D721Med (cell line): ENCODE results near the gene ANKH.

Source experiments
- DNase-seq: peaks from one replicate; pipeline ENCODE4 v3.0.0; 2011; ENCODE audit warnings: low spot score; ENCODE audit not compliant: insufficient read length
- FAIRE-seq: peaks from 2 replicates; lab custom pipeline; 2011; peaks lifted over from hg19 to GRCh38; lab: Jason Lieb, UNC
- TF ChIP-seq, protein P1 (sequence below): IDR thresholded peaks from 2 replicates; pipeline ENCODE4 v1.5.1; 2012; ENCODE audit warnings: mild to moderate bottlenecking, control low read depth; ENCODE audit not compliant: insufficient read depth; ENCODE audit errors: missing control alignments

The ANKH gene

DNA sequence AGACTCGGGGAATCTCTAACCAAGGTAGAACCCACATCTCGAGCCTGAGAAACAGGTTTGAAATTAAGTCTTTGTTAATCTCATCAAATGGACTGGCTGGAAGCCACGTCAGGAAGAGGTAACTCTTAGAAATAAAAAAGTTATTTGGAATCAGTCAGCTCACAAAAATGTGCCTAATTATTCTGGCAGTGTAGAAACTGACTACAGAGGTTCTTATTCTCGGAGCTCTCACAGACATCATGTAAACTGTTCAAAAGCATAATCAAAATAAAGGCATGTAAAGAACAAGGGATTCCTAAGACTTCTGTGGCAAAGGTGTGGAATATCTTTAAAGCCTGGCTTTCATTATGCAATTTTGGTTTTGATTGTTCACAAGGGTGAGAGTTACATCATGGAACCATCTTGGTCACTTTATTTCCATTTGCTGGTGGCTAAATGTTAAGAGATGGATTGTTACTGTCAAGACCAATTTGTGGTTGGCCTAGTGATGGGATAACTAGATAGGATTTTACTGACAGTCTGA lies 121.9 kb downstream of the ANKH start:
- TF ChIP-seq, protein P1, sequence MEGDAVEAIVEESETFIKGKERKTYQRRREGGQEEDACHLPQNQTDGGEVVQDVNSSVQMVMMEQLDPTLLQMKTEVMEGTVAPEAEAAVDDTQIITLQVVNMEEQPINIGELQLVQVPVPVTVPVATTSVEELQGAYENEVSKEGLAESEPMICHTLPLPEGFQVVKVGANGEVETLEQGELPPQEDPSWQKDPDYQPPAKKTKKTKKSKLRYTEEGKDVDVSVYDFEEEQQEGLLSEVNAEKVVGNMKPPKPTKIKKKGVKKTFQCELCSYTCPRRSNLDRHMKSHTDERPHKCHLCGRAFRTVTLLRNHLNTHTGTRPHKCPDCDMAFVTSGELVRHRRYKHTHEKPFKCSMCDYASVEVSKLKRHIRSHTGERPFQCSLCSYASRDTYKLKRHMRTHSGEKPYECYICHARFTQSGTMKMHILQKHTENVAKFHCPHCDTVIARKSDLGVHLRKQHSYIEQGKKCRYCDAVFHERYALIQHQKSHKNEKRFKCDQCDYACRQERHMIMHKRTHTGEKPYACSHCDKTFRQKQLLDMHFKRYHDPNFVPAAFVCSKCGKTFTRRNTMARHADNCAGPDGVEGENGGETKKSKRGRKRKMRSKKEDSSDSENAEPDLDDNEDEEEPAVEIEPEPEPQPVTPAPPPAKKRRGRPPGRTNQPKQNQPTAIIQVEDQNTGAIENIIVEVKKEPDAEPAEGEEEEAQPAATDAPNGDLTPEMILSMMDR = no peak
- no peak for DNase-seq
- FAIRE-seq = no peak

DNA sequence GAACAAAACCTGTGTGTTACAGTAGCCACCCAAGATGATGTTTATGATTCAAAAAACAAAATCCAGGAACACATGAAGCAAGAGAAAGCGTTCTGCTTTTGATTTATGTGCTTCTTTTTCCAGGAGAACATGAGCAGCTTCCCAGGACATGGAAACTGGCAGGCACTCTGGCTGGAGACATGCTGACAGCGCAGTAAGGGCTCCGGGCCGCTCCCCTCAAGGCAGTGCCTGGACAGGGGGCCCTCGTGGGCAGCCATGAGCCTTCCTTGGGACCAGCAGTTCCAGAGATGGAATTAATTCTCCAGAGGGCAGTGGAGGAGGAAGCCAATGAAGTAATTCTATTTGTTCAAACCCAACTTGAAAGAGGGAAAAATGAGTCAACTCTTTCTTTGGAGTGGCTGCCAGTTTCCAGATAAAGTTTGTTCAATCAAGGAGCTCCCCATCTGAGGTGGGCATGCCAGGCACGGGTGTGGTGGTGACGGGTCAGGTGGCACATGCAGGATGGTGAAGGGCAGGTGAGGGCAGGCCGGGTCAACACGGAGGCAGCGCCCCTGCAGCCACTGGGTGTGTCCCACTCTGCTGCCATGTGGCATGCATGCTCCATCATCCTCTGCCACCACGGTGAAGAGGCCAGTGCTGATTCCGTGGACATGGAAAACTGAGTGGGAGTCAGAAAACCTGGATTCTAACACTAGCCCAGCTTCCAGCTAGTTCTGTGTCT lies 123.2 kb downstream of the ANKH start:
- FAIRE-seq (no peak), DNase-seq (no peak)
- TF ChIP-seq, protein P1 = no peak

DNA sequence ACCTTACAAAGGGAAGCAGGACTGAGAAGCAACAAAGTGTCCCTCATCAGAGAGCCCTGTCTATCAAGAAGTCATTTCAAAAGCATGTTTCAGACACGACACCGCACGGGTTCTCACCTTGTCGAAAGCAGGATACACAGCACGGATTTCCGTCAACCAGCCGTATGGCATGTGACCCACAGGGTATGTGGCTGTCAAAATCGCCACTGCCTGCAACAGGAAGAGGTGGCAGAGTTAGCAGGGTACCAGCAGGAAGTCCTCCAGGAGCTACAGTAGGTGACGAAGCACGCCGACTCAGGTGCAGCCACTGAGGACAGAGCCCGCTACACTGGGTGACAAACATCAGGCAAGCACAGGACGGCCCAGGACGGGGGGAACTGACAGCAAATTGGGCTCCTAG lies 125.8 kb downstream of the ANKH start:
- no peak for FAIRE-seq
- TF ChIP-seq, protein P1 = no peak

DNA sequence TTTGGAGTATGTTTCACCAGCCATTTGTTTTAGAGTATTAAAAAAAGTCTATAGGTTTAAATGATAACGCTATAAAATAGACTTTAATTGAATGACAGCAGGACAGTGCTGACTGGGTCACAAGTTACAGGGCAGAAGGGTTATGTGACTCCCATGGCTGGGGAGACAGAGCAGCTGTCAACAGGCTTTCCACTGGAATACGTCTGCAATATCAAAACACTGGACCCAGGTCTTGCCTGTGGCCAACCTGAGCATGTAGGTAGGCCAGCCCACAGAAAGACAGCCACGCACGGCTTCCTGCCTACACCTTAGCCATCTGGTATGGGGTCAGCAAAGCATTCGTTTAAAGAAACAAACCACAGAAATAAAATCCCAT lies 126.4 kb downstream of the ANKH start:
- DNase-seq (no peak), FAIRE-seq (no peak)
- TF ChIP-seq, protein P1 = no peak

More for the DNA sequence above, 125.8 kb downstream of the ANKH start:
- DNase-seq = no peak

DNA sequence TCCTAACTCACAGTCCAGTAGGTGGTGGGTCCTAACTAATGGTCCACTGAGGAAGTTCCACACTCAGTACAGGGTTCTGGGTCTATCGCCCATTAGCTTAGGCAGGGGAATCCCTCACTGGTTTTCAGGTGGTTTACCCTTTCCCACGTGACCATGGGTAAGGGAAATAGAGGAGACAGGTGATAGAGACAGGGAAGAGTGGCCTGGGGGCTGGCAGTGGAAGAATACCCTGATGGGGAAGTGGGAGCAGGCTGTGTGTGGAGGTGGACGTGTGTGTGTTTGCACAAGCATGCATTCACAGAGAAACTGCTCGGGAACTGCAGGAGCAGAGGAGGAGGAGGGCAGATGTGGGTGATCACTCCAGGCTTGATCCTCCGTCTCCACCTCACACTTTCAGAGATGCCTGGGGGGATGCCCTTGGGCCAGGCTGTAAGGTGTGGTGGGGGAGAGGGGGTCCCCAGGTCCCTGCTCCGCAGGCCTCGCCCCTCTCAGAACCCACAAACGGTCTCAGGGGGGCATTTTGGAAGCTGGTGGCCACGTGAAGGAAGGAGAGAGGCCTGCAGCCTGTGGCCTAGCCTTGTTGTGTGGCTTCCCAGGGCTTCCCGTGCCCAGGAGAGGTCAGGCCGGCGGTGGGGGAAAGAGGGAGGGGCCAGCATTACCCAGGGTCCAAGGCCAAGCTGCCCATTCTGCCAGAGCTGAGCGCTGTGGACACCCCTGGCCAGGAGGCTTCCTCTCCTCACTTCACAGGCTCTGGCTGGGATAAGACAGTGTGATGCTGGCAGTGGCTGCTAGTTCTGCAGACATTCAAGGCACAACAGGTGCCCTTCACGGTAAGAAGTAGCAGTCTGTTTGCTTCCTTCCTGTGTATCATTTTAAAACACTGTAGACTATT lies 127.0 kb downstream of the ANKH start:
- DNase-seq (no peak), FAIRE-seq (no peak)
- TF ChIP-seq, protein P1 = no peak

DNA sequence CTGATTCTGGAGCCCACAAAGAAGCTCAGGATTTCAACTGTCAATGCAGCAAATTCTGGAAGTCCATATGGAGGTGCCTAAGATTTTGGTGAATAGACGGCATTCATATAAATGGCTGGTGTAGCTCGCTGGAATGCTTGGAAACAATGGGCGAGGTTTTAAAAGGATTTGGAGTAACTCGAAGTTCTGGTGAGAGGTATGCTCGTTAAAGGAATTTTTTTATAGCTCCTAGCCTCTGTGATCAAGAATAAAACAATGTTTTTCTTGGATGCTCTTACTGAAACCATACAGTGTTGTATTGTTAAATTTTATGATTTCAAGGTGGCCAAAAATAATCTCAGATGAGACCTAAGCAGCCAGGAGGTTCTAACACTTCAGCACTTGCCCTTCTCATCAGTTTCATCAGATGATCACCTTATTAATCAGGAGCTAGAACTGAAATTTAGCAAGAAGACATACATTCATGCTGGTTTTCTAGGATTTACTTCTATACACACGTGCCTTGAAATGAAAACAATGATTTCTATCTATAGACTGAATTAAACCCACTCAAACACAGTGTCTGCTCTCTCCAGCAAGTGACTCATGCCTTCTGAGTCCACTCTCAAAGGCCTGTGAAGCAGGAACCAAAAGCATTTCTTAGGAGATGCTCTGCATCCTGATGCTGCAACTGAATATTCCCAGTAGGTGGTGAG lies 127.8 kb downstream of the ANKH start:
- TF ChIP-seq, protein P1 = no peak
- FAIRE-seq (no peak), DNase-seq (no peak)
